ENCODE results near the gene ATRX.
"Not testable (repeated sequence)": the region's sequence is repeated elsewhere in the genome, so short reads cannot be mapped to it uniquely, and the experiment has no call there.

ATRX gene

DNA sequence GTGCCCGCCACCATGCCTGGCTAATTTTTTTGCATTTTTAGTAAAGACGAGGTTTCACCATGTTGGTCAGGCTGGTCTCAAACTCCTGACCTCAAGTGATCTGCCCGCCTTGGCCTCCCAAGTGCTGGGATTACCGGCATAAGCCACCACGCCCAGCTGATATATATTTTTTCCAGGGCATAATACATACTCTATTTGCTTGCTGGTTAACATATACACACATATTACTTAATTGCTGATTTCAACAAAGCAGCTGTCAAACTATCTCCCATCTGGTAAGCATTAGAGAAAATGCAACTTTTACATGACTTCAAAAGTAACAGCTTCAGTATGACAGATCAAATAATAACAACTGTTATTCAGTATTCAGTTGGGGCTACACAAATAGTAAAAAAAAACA lies 164.6 kb downstream of the ATRX start:
- not testable (repeated sequence) for DNase-seq

DNA sequence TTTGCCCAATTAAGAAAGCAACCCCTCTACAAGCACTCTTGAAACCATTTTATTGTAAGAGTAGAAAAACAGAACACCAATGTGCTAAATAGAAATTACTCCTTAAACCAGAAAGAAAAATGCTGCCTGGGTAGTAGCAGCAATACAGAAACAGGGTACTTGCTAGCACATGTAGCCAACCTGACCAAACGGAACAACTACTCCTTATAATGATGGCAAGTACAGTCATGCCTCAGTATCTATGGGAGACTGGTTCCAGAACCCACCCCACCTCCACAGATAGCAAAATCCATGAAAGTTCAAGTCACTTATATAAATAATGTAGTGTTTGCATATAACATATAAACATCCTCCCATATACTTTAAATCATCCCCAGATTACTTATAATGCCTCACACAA lies 168.8 kb downstream of the ATRX start:
- DNase-seq, result no peak

DNA sequence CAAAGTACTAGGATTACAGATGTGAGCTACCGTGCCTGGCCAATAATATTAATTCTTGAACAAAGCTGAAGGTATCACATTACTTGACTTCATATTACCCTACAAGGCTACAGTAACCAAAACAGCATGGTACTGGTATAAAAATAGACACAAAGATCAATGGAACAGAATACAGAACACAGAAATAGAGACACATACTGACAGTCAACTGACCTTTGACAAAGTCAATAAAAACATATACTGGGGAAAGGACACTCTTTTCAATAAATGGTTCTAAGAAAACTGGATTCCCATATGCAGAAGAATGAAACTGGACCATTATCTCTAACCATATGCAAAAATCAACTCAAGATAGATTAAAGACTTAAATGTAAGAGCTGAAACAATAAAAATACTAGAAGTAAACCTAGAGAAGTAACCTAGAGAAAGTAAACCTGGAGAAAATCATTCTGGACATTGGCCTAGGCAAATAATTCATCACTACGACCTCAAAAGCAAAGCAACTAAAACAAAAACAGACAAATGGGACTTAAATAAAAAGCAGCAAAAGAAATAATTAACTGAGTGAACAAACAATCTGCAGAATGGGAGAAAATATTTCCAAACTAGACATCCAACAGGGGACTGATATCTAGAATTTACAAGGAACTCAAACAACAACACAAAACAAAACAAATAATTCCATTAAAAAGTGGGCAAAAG lies 182.2 kb downstream of the ATRX start:
- DNase-seq, result no peak

DNA sequence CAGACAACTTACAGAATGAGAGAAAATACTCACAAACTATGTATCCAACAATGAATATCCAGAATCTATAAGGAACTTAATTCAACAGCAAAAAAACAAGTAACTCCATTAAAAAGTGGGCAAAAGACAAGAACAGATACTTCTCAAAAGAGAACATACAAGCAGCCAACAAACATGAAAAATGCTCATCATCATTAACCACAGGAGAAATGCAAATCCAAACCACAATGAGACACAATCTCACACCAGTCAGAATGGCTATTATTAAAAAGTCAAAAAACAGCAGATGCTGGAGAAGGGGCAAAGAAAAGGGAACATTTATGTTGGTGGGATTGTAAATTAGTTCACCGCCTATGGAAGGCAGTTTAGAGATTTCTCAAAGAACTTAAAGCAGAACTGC lies 188.5 kb downstream of the ATRX start:
- DNase-seq, result no peak

DNA sequence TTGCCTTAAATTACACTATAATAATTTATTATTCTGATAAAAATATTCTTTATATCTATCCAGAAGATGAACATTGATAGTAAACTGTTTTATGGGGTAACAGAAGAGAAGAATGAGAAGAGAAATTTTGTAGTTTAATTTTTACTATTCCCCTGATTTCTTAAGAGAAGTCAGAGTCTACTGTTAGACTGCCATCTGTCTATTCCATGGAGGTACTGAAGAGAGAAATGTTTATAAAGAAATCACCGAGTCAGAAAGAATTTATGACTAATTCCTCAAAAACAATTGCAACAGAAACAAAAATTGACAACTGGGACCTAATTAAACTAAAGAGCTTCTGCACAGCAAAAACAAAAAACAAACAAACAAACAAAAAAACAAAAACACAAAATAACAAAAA lies 188.9 kb downstream of the ATRX start:
- DNase-seq, result no peak

DNA sequence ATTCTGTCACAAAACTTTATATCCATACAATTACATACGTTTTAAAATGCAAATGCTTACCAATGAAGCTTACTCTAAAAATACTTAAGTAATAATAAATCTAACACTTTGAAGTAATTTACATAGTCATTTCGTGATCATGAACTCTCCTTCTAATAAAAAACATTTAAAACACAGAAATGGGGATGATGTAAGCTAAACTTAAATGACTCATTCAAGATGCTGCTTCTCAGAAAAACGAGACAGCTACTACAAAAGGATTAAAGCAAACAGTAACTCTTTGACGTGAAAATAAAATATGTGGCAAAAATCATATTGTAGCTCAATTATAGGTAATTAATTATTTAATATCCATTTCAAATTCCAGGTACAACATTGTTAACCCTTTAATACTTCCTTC lies 190.2 kb downstream of the ATRX start:
- no peak for DNase-seq

DNA sequence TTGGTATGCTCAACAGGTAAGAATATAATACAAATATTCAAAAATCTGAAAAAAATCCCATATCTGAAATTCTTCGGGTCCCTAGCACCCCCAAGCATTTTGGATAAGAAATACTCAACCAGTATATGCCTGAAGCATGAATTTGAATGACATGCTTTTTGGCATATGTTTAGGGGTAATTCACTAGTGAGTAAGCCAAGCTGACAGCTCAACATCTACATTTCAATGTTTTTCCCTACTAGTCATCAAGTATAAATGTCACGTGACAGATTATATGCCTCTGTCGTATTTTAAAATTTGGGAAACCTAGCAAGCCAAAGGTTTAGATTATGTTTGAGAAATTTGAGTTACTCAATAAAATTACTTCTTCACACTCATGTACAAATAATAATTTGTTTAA lies 213.7 kb downstream of the ATRX start:
- DNase-seq, result no peak

DNA sequence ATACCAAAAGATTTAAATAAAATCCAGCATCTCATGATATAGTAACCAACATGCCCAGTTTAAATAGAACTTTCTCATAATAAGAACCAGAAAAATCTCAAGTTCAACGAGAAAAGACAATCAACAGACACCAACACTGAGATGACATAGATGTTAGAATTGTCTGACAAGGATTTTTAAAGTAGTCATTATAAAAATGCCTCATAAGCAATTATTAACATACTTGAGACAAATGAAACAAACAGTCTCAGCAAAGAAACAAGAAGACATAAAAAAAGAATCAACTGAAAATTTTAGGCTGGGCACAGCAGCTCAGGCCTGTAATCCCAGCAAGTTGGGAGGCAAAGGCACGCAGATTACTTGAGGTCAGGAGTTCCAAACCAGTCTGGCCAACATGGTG lies 220.7 kb downstream of the ATRX start:
- no peak for DNase-seq

DNA sequence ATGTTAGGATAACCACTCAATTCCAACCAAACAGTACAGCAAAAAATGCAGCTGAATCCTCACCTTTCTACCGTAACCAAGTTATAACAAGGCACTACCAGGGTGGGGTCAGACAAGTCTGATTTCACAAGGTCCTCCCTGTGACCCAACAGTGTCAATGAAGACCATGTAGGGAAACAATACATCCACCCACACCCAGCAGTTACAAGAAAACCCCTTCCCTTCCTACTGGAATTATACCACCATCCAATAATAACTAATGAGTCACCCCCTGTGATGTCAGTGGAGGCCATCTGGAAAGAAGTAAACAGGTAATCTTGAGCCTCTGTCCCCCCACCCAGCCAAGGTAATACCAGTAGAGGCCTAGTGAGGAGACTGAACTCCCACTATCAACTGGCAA lies 221.2 kb downstream of the ATRX start:
- DNase-seq, result no peak

DNA sequence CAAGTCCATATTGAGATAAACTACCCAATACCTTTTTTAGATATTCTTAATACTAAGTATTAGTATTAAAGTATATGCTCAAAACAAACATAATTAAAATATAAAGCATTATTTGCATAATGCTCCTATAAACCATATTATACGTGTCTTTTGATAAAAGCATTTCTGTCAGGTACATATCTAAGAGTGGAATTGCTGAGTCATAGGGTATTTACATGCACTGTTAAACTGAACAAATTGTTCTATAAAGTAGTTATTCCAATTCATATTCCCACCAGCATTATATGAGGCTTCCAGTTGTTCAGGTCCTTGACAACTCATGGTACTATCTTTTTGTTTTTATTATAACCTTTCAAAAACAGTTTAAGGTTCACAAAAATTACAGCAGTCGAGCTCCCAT lies 224.6 kb downstream of the ATRX start:
- no peak for DNase-seq

DNA sequence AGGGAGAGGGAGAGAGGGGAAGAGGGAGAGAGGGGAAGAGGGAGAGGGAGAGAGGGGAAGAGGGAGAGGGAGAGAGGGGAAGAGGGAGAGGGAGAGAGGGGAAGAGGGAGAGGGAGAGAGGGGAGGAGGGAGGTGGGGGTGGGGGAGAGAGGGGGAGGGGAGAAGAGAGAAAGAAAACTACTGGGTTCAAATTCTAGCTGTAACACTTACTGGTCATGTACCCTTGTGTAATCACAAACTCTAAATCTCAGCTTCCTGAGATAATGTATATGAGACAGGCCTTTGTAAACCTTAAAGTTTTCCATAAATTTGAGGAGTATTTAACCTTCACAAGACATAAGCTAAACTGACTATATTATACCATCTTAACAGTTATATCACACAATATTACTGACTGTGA lies 229.7 kb downstream of the ATRX start:
- no peak for DNase-seq

DNA sequence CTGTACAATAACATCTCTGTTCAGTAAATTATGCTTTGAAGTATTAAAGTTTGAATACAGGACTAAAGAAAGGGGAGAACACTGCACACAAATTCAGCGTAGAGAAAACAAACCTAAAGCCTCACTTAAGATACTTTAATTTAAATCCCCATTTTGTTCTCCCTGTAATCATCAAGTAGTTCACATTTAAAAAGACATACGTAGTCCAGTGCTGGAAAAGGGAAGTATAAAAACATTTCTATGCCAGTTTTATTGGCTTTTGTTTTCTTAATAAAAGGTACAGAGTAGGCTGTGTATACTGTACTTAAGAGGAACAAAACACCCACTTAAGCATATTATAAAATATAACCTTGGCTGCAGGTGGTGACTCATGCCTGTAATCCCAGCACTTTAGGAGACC lies 237.3 kb downstream of the ATRX start:
- DNase-seq, result no peak

DNA sequence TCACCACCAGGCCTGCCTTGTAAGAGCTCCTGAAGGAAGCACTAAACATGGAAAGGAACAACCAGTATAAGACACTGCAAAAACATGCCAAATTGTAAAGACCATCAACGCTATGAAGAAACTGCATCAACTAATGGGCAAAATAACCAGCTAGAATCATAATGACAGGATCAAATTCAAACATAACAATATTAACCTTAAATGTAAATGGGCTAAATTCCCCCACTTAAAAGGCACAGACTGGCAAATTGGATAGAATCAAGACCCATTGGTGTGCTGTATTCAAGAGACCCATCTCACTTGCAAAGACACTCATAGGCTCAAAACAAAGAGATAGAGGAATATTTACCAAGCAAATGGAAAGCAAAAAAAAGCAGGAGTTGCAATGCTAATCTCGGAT lies 246.2 kb downstream of the ATRX start:
- DNase-seq, result not testable (repeated sequence)

DNA sequence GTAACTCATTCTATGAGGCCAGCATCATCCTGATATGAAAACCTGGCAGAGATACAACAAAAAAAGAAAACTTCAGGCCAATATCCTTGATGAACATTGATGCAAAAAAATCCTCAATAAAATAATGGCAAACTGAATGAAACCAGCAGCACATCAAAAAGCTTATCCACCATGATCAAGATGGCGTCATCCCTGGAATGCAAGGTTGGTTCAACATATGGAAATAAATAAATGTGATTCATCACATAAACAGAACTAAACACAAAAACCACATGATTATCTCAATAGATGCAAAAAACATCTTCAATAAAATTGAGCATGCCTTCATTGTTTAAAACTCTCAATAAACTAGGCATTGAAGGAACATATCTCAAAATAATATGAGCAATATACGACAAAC lies 254.8 kb downstream of the ATRX start:
- not testable (repeated sequence) for DNase-seq

DNA sequence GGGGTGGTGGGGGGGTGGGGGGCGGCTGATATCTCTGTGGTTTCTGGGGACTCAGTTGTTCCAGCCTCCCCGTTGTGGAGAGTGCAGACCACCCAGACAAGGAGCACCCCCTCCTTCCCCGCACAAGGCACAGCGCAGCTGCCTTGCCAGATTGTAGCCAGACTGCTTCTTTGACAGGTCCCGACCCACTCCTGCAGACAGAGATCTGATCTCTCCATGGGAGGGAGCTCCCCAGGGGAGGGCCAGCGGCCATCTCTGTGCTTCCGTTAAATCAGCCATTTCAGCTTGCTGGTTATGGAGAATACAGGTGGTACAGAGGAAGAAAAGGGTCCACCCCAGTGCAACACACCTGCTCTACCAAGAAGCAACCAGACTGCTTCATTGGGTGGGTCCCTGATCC lies 258.0 kb downstream of the ATRX start:
- DNase-seq, result no peak

DNA sequence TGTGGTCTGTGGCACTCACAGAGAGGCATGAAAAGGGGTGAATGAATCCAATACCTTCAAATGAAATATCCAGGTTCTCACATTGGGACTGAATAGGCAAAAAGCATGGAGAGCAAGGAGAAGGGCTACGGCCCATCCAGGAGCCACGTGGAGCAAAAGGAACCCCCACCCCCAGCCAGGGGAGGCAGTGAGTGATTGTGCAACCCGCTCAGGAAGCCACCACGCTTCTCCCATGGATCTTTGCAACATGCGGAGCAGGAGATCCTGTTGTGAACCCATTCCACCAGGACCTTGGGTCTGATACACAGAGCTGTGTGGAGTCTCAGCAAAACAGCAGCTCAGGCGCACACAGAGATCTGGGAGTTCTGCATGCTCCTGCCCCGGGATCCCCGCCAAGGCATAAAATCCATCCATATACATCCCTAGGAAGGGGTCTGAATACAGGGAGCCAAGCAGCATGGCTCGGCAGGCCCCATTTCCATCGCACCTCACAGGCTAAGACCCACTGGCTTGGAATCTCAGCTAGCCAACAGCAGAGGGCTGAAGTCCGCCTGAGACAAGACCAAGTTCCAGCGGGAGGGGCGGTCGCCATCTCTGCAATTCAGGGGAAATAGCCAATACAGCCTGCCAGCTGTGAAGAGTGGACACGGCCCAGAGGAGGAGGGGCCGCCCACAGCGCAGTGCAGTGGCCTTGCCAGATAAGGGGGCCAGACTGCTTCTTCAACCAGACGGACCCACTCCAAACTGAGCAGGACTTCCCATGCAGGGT lies 258.6 kb downstream of the ATRX start:
- DNase-seq, result no peak

DNA sequence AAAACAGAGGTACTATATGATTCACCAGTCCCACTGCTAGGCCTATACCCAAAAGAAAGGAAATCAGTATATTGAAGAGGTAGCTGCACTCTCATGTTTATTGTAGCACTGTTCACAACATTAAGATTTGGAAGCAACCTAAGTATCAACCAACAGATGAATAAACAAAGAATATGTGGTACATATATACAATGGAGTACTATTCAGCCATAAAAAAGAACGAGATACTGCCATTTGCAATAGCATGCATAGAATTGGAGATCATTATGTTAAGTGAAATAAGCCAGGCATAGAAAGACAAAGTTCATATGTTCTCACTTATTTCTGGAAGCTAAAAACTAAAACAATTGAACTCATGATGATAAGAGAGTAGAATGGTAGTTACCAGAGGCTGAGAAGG lies 266.3 kb downstream of the ATRX start:
- DNase-seq, result no peak

DNA sequence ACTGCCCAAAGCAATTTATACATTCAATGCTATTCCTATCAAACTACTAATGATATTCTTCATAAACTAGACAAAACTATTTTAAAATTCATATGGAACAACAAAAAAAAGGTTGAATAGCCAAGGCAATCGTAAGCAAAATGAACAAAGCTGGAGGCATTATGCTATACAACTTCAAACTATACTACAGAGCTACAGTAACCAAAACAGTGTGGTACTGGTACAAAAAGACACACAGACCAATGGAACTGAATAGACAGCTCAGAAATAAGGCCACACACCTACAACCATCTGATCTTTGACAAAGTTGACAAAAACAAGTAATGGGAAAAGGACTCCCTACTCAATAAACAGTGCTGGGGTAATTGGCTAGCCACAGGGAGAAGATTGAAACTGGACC lies 271.8 kb downstream of the ATRX start:
- DNase-seq, result no peak

DNA sequence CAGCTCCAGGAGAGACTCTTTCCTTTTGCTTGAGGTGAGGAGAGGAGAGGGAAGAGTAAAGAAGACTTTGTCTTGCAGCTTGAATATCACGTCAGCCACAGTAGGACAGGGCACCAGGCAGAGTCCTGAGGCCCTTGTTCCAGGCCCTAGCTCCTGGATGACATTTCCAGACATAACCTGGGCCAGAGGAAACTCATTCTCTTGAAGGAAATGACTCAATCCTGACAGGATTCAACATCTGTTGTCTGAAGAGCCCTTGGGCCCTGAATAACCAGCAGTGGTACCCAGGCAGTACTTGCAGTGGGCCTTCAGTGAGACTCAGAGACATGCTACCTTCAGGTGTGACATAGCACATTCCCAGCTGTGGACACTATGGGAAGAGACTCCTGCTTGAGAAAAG lies 276.0 kb downstream of the ATRX start:
- DNase-seq, result no peak

DNA sequence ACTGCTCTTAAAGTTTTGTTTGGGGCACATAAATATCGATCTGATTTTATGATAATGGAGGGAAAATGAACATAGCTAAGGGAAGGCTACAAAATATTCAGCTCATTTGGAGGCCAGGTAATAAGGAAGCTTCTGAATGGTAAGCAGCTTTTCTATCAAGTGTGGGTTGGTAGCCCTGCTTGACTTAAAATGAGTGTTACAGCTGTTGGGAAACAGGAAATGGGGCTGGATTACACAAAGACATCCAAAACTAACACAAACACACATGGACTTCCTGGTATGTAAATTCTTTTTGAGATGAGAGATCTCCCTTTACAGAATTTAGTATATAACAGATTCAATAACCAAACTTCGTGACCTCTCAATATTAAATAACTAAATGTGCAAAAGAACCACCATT lies 280.8 kb downstream of the ATRX start:
- peak; percentile 41 to 42 for DNase-seq

DNA sequence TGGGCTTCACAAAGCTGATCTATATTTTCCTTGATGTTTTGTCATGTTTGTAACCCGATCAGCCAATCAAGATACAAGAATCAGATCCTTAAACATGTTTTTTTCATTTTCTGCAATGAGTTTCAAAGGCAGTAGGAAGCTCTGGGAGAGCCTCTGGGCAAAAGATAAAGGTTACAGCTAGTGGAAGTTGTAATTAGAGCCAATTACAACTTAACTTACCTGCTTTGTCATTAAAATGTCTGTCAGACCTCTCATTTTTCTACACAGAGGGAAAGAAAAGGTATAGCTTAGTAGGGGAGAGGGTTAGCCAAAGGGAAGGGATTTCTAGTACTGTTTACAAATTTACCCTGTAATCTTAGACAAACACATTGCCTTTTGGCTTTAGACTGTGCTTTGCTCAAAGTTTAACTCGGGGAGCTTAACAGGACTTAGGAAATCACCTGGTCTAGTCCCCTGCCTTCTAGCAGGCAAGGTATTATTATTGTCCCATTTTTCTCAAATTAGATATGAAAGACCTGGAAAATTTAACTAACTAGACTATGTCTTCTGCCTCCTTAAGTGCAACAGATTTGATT lies 283.0 kb downstream of the ATRX start:
- no peak for DNase-seq

DNA sequence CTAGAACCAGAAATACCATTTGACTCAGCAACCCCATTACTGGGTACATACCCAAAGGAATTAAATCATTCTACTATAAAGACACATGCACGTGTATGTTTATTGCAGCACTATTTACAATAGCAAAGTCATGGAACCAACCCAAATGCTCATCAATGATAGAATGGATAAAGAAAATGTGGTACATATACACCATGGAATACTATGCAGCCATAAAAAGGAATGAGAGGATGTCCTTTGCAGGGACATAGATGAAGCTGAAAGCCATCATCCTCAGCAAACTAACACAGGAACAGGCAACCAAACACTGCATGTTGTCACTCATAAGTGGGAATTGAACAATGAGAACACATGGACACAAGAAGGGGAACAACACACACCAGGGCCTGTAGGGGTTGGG lies 285.9 kb downstream of the ATRX start:
- DNase-seq, result not testable (repeated sequence)

DNA sequence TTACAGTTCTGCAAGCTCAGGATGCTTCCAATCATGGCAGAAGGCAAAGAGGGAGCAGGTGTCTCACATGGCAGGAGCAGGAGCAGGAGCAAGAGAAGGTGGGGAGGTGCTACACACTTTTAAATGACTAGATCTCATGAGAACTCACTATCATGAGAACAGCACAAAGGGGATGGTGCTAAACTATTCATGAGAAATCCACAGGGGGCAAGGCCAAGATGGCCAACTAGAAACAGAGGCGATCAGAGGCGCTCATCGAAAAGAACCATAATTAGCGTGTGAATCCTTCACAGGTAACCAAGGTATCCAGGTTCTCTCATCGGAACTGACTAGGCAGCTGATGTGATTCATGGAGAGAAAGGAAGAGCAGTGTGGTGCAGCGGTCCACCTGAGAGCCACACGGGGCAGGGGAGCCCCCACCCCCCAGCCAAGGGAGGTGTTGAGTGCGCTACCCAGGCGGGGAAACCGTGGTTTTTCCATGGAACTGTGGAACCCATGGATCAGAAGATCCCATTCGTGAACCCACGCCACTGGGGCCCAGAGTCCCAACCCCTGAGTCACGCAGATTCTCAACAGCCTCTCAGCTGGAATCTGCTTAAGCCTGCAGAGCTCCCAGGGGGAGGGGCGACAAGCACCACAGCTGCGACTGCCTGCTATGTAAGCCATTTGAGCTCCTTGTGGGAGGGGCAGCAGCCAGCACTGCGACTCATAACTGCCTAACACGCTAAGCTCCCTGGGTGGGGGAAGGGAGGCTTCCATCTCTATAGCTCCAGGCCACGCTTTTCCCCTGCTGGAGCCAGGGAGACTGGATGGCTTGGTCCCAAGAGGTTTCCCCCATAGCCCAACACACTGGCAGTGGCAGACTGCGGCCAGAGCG lies 292.1 kb downstream of the ATRX start:
- no peak for DNase-seq

All from AML-193 (cell line).